Measurements from ENCODE around the gene UBQLN3.

The UBQLN3 gene

GRCh38 chr11:5550440-5551095 is 40.8 kb upstream of the UBQLN3 start:
- Histone ChIP-seq H3K79me1 (replicated peaks; ENCODE audit: low read length, poor library complexity, severe bottlenecking) (no peaks in the 10 kb centered on the region), H3K4me1 (ENCODE audit: control insufficient read depth, insufficient read depth, low read depth, low read length) (peaks cover 1% of the 10 kb centered on the region), H3K23ac (ENCODE audit: low read length in 2 of 2) (no peak overlapping the region), H3K27me3 (ENCODE audit: control insufficient read depth in 1 of 2, insufficient read depth in 1 of 2, low read length in 2 of 2) (no peaks in the 10 kb centered on the region), H3K9me3 (ENCODE audit: control insufficient read depth, low read length) (no peaks in the 10 kb centered on the region), H3K4me3 (ENCODE audit: insufficient read depth in 1 of 2, low read depth in 1 of 2, low read length in 2 of 2) (no peak overlapping the region), H2BK5ac (ENCODE audit: low read depth, low read length, poor library complexity, severe bottlenecking) (no peak overlapping the region), H2AK5ac (ENCODE audit: low read length, severe bottlenecking) (no peak overlapping the region), H3K4ac (ENCODE audit: low read depth in 1 of 2, low read length in 2 of 2) (no peak overlapping the region), H2BK120ac (ENCODE audit: low read depth, low read length) (no peak overlapping the region), H3K18ac (ENCODE audit: low read depth in 1 of 2, low read length in 2 of 2) (no peak overlapping the region), H2AFZ (ENCODE audit: low read depth, low read length) (no peak overlapping the region), H3K9ac (ENCODE audit: low read length) (peak overlapping the region; percentile 37), H2BK12ac (ENCODE audit: low read length in 2 of 2) (no peak overlapping the region), H2BK15ac (ENCODE audit: low read depth, poor library complexity, severe bottlenecking) (no peak overlapping the region), H3K4me2 (ENCODE audit: low read length, poor library complexity, severe bottlenecking) (no peak overlapping the region), H3K27ac (ENCODE audit: low read length, poor library complexity, severe bottlenecking) (no peak overlapping the region), H3K14ac (ENCODE audit: low read length in 2 of 2) (no peak overlapping the region), H3K36me3 (ENCODE audit: control insufficient read depth in 1 of 2, insufficient read depth in 2 of 2, low read depth in 1 of 2, low read length in 2 of 2) (no peaks in the 10 kb centered on the region), H4K91ac (ENCODE audit: low read length) (no peak overlapping the region), H4K8ac (ENCODE audit: low read length) (no peak overlapping the region)
- WGBS: 32% methylated on average over 4 of the region's 5 CpGs
- DNase-seq: peak; percentile 63

- Histone ChIP-seq H4K91ac (ENCODE audit: low read length) (no peak within 1 kb of the TSS), H3K4ac (ENCODE audit: low read depth in 1 of 2, low read length in 2 of 2) (no peak within 1 kb of the TSS), H2BK15ac (ENCODE audit: low read depth, poor library complexity, severe bottlenecking) (no peak within 1 kb of the TSS), H3K9me3 (ENCODE audit: control insufficient read depth, low read length) (no peaks in the 10 kb centered on the region), H4K8ac (ENCODE audit: low read length) (no peak within 1 kb of the TSS), H3K23ac (ENCODE audit: low read length in 2 of 2) (no peak within 1 kb of the TSS), H3K27ac (ENCODE audit: low read length, poor library complexity, severe bottlenecking) (no peak within 1 kb of the TSS), H3K18ac (ENCODE audit: low read depth in 1 of 2, low read length in 2 of 2) (no peak within 1 kb of the TSS), H3K4me1 (ENCODE audit: control insufficient read depth, insufficient read depth, low read depth, low read length) (peaks cover 1% of the 10 kb centered on the region), H3K79me1 (replicated peaks; ENCODE audit: low read length, poor library complexity, severe bottlenecking) (no peaks in the 10 kb centered on the region), H2BK12ac (ENCODE audit: low read length in 2 of 2) (no peak within 1 kb of the TSS), H2AFZ (ENCODE audit: low read depth, low read length) (no peak within 1 kb of the TSS), H3K9ac (ENCODE audit: low read length) (no peak within 1 kb of the TSS), H3K4me3 (ENCODE audit: insufficient read depth in 1 of 2, low read depth in 1 of 2, low read length in 2 of 2) (no peak within 1 kb of the TSS), H2BK5ac (ENCODE audit: low read depth, low read length, poor library complexity, severe bottlenecking) (no peak within 1 kb of the TSS), H3K36me3 (ENCODE audit: control insufficient read depth in 1 of 2, insufficient read depth in 2 of 2, low read depth in 1 of 2, low read length in 2 of 2) (no peaks in the 10 kb centered on the region), H3K14ac (ENCODE audit: low read length in 2 of 2) (no peak within 1 kb of the TSS), H3K4me2 (ENCODE audit: low read length, poor library complexity, severe bottlenecking) (no peak within 1 kb of the TSS), H2AK5ac (ENCODE audit: low read length, severe bottlenecking) (no peak within 1 kb of the TSS), H2BK120ac (ENCODE audit: low read depth, low read length) (no peak within 1 kb of the TSS), H3K27me3 (ENCODE audit: control insufficient read depth in 1 of 2, insufficient read depth in 1 of 2, low read length in 2 of 2) (no peaks in the 10 kb centered on the region)
- no CpG with 5 or more reads among the region's 1 CpG for WGBS
- no peak for DNase-seq
Measured at GRCh38 chr11:5548440-5548839, 38.7 kb upstream of the UBQLN3 start, which contains the start of gene OR52H1. TSS of gene OR52H1 (minus strand) at chr11:5548540. CDS start at chr11:5545505, 3,035 bp downstream.

GRCh38 chr11:5547982-5548381 is 38.2 kb upstream of the UBQLN3 start:
- no peak overlapping the region for H4K91ac ChIP-seq (ENCODE audit: low read length)
- H3K14ac ChIP-seq (ENCODE audit: low read length in 2 of 2): no peak overlapping the region
- no peak overlapping the region for H3K18ac ChIP-seq (ENCODE audit: low read depth in 1 of 2, low read length in 2 of 2)
- H3K79me1 ChIP-seq (replicated peaks; ENCODE audit: low read length, poor library complexity, severe bottlenecking): no peaks in the 10 kb centered on the region
- peaks cover 1% of the 10 kb centered on the region for H3K4me1 ChIP-seq (ENCODE audit: control insufficient read depth, insufficient read depth, low read depth, low read length)
- 100% methylated on average over 1 of the region's 1 CpG for WGBS
- no peak overlapping the region for H3K4me3 ChIP-seq (ENCODE audit: insufficient read depth in 1 of 2, low read depth in 1 of 2, low read length in 2 of 2)
- H3K23ac ChIP-seq (ENCODE audit: low read length in 2 of 2): no peak overlapping the region
- no peaks in the 10 kb centered on the region for H3K36me3 ChIP-seq (ENCODE audit: control insufficient read depth in 1 of 2, insufficient read depth in 2 of 2, low read depth in 1 of 2, low read length in 2 of 2)
- H3K9ac ChIP-seq (ENCODE audit: low read length): no peak overlapping the region
- H3K4ac ChIP-seq (ENCODE audit: low read depth in 1 of 2, low read length in 2 of 2): no peak overlapping the region
- no peak overlapping the region for H3K4me2 ChIP-seq (ENCODE audit: low read length, poor library complexity, severe bottlenecking)
- H2BK15ac ChIP-seq (ENCODE audit: low read depth, poor library complexity, severe bottlenecking): no peak overlapping the region
- no peak overlapping the region for H2BK120ac ChIP-seq (ENCODE audit: low read depth, low read length)
- no peaks in the 10 kb centered on the region for H3K27me3 ChIP-seq (ENCODE audit: control insufficient read depth in 1 of 2, insufficient read depth in 1 of 2, low read length in 2 of 2)
- H3K9me3 ChIP-seq (ENCODE audit: control insufficient read depth, low read length): no peaks in the 10 kb centered on the region
- no peak overlapping the region for H2AFZ ChIP-seq (ENCODE audit: low read depth, low read length)
- H3K27ac ChIP-seq (ENCODE audit: low read length, poor library complexity, severe bottlenecking): no peak overlapping the region
- H2AK5ac ChIP-seq (ENCODE audit: low read length, severe bottlenecking): no peak overlapping the region
- no peak for DNase-seq
- H4K8ac ChIP-seq (ENCODE audit: low read length): no peak overlapping the region
- H2BK5ac ChIP-seq (ENCODE audit: low read depth, low read length, poor library complexity, severe bottlenecking): no peak overlapping the region
- no peak overlapping the region for H2BK12ac ChIP-seq (ENCODE audit: low read length in 2 of 2)

- Histone ChIP-seq H3K18ac (ENCODE audit: low read depth in 1 of 2, low read length in 2 of 2) (no peak overlapping the region), H3K4me3 (ENCODE audit: insufficient read depth in 1 of 2, low read depth in 1 of 2, low read length in 2 of 2) (no peak overlapping the region), H3K36me3 (ENCODE audit: control insufficient read depth in 1 of 2, insufficient read depth in 2 of 2, low read depth in 1 of 2, low read length in 2 of 2) (no peaks in the 10 kb centered on the region), H3K9me3 (ENCODE audit: control insufficient read depth, low read length) (no peaks in the 10 kb centered on the region), H3K14ac (ENCODE audit: low read length in 2 of 2) (no peak overlapping the region), H2AFZ (ENCODE audit: low read depth, low read length) (no peak overlapping the region), H3K4me2 (ENCODE audit: low read length, poor library complexity, severe bottlenecking) (no peak overlapping the region), H2AK5ac (ENCODE audit: low read length, severe bottlenecking) (no peak overlapping the region), H4K91ac (ENCODE audit: low read length) (no peak overlapping the region), H3K4ac (ENCODE audit: low read depth in 1 of 2, low read length in 2 of 2) (no peak overlapping the region), H3K23ac (ENCODE audit: low read length in 2 of 2) (no peak overlapping the region), H4K8ac (ENCODE audit: low read length) (no peak overlapping the region), H2BK15ac (ENCODE audit: low read depth, poor library complexity, severe bottlenecking) (no peak overlapping the region), H3K9ac (ENCODE audit: low read length) (no peak overlapping the region), H3K27ac (ENCODE audit: low read length, poor library complexity, severe bottlenecking) (no peak overlapping the region), H2BK12ac (ENCODE audit: low read length in 2 of 2) (no peak overlapping the region), H3K27me3 (ENCODE audit: control insufficient read depth in 1 of 2, insufficient read depth in 1 of 2, low read length in 2 of 2) (no peaks in the 10 kb centered on the region), H3K4me1 (ENCODE audit: control insufficient read depth, insufficient read depth, low read depth, low read length) (peaks cover 1% of the 10 kb centered on the region), H2BK120ac (ENCODE audit: low read depth, low read length) (no peak overlapping the region), H2BK5ac (ENCODE audit: low read depth, low read length, poor library complexity, severe bottlenecking) (no peak overlapping the region), H3K79me1 (replicated peaks; ENCODE audit: low read length, poor library complexity, severe bottlenecking) (no peaks in the 10 kb centered on the region)
- WGBS: 60% methylated on average over 2 of the region's 3 CpGs
- no peak for DNase-seq
Measured at GRCh38 chr11:5546457-5546856, 36.7 kb upstream of the UBQLN3 start.
